ENCODE measurements around the gene ZNF3.

The ZNF3 gene

DNA sequence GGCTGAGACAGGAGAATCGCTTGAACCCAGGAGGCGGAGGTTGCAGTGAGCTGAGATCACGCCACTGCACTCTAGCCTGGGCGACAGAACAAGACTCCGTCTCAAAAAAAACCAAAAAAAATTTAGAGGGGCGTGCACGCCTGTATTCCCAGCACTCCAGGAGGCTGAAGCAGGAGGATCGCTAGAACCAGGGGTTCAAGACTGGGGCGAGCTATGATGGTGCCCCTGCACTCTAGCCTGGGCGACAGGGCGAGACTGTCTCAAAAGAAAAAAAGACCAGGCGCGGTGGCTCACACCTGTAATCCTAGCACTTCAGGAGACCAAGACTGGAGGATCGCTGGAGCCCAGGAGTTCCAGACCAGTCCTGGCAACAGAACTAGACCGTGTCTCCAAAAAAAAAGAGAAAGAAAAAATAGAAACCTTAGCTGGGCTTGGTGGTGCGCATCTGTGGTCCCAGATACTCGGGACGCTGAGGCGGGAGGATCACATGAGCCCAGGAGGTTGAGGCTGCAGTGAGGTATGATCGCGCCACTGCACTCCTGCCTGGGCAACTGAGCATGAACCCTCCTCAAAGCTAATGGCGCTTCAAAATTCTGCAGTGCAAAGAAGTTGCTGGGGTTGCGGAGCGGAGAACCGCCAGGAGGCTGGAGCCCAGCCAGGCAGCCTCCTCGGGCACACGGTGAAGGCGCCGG is 44.9 kb upstream of the ZNF3 start:
- peak overlapping the region; percentile 91 for H3K4me3 ChIP-seq (ENCODE audit: control insufficient read depth, low read depth, low read length)
- DNase-seq (ENCODE audit: low read depth), result no peak
- TF ChIP-seq, protein P1, sequence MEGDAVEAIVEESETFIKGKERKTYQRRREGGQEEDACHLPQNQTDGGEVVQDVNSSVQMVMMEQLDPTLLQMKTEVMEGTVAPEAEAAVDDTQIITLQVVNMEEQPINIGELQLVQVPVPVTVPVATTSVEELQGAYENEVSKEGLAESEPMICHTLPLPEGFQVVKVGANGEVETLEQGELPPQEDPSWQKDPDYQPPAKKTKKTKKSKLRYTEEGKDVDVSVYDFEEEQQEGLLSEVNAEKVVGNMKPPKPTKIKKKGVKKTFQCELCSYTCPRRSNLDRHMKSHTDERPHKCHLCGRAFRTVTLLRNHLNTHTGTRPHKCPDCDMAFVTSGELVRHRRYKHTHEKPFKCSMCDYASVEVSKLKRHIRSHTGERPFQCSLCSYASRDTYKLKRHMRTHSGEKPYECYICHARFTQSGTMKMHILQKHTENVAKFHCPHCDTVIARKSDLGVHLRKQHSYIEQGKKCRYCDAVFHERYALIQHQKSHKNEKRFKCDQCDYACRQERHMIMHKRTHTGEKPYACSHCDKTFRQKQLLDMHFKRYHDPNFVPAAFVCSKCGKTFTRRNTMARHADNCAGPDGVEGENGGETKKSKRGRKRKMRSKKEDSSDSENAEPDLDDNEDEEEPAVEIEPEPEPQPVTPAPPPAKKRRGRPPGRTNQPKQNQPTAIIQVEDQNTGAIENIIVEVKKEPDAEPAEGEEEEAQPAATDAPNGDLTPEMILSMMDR (IDR thresholded peaks at IDR 0.05; ENCODE audit: control insufficient read depth, insufficient read depth, low read depth, low read length, missing control alignments), result no peak

DNA sequence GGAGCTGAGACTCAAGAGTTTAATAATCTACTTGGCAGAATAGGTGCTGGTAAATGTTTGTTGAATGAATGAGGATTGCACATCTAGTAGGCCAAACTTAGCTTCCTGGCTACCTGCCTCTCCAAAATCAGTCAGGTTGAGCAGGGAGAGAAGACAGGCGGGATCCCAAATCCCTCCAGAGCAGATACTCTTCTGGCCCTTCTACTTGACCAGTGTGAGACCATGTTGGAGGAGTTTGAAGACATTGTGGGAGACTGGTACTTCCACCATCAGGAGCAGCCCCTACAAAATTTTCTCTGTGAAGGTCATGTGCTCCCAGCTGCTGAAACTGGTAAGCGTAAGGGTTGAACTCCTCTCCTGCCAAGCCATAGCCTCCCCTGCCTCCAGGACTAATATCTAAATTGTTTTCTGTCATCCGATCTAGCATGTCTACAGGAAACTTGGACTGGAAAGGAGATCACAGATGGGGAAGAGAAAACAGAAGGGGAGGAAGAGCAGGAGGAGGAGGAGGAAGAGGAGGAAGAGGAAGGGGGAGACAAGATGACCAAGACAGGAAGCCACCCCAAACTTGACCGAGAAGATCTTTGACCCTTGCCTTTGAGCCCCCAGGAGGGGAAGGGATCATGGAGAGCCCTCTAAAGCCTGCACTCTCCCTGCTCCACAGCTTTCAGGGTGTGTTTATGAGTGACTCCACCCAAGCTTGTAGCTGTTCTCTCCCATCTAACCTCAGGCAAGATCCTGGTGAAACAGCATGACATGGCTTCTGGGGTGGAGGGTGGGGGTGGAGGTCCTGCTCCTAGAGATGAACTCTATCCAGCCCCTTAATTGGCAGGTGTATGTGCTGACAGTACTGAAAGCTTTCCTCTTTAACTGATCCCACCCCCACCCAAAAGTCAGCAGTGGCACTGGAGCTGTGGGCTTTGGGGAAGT is 43.0 kb upstream of the ZNF3 start:
- no peak overlapping the region for H3K4me3 ChIP-seq (ENCODE audit: control insufficient read depth, low read depth, low read length)
- TF ChIP-seq, protein P1 (IDR thresholded peaks at IDR 0.05; ENCODE audit: control insufficient read depth, insufficient read depth, low read depth, low read length, missing control alignments), result no peak
- DNase-seq (ENCODE audit: low read depth), result no peak

DNA sequence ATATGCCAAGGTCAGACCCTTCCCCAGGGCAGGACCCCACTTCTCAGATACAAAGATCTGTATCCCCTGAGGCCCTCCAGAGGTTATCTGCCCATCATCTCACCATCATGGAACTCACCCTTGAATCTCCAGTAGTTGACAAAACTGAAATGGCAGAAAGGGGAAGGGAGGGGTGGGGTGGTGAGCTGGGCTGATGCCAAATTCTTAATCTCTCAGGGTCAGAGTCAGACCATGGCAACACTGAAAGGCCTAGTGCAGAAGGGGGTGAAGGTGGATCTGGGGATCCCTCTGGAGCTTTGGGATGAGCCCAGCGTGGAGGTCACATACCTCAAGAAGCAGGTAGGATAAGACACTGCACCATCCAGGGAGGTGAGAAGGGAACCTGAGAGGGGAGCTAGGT is 41.0 kb upstream of the ZNF3 start:
- TF ChIP-seq, protein P1 (IDR thresholded peaks at IDR 0.05; ENCODE audit: control insufficient read depth, insufficient read depth, low read depth, low read length, missing control alignments), result no peak
- DNase-seq (ENCODE audit: low read depth), result no peak
- H3K4me3 ChIP-seq (ENCODE audit: control insufficient read depth, low read depth, low read length), result no peak overlapping the region

DNA sequence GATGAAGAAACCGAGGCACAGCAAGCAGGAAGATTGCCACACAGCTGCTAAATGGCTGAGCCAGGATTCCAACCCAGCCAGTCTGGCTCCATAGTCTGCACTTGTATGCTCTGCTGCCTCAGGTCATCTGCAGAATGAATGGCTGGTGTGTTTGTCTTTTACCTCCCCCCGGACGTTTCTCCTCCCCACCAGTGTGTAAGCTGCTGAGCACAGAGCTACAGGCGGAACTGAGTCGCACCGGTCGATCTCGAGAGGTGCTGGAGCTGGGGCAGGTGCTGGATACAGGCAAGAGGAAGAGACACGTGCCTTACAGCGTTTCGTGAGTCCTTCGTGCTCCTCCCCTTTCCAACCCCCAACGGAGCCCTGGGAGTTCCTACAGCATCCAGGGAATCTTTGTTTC is 40.5 kb upstream of the ZNF3 start:
- no peak overlapping the region for H3K4me3 ChIP-seq (ENCODE audit: control insufficient read depth, low read depth, low read length)
- no peak for DNase-seq (ENCODE audit: low read depth)
- TF ChIP-seq, protein P1 (IDR thresholded peaks at IDR 0.05; ENCODE audit: control insufficient read depth, insufficient read depth, low read depth, low read length, missing control alignments), result no peak

DNA sequence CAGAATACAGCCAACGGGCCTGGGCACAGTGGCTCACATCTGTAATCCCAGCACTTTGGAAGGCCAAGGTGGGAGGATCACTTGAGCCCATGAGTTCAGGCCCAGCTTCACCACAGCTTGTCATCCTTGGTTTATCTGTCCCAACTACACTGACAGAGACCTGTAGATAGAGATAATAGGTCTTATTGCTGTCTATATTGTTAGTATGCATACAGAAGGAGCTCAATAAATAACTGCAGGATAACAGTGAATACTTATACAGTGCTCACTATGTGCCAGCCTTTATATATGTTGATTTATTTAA is 39.2 kb upstream of the ZNF3 start:
- peak overlapping the region; percentile 98 for H3K4me3 ChIP-seq (ENCODE audit: control insufficient read depth, low read depth, low read length)
- TF ChIP-seq, protein P1 (IDR thresholded peaks at IDR 0.05; ENCODE audit: control insufficient read depth, insufficient read depth, low read depth, low read length, missing control alignments), result no peak
- no peak for DNase-seq (ENCODE audit: low read depth)

DNA sequence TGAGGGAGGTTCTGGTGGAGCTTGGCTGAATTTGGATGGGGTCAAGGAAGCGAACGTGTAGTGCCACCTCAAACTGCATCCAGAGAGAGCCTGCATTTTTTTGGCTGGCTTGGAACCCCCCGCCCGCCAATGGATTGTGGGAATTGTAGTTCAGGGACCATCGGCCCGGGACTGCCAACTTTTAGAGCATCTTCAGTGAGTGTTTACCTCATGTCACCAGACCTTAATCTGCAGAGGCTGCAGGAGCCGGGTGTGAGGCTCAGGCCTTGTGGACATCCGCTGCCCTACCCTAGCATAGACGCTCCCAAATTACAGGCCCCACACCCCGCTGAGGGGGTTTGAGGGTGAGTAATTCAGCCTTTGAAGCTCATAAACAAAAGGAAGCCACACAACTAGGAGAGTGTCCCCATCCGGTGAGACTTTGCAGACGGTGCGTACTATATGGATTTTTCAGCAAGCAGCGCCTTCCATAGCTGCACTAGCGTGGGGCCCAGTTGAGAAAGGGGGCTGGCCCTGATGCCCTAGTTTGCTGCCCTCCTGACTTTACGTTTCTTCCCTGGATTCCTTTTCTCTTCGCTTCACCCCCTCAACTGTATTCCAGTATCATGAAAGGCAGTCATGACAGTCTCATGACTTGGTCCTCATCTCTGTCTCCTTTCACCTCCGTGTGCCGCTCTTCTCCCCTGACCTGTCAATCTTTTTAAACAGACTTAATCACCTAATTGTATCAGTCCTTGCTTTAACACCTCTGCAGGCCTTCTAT is 38.6 kb upstream of the ZNF3 start:
- peak overlapping the region; percentile 98 for H3K4me3 ChIP-seq (ENCODE audit: control insufficient read depth, low read depth, low read length)
- TF ChIP-seq, protein P1 (IDR thresholded peaks at IDR 0.05; ENCODE audit: control insufficient read depth, insufficient read depth, low read depth, low read length, missing control alignments), result no peak
- no peak for DNase-seq (ENCODE audit: low read depth)

All from AG09309 (cell line).